OCI-LY1 (cell line): ENCODE measurements around the gene MLLT1.

Experiments used
- EZH2 ChIP-seq: fragments of 200-600 bp; sonication (generic), shearing (Covaris generic); IDR thresholded peaks from 2 replicates; pipeline ENCODE4 v1.8.0; 2017; ENCODE audit warnings: borderline replicate concordance, mixed run types, mild to moderate bottlenecking, antibody characterized with exemption, low read length, moderate library complexity, mixed read lengths
- TF ChIP-seq, protein P1 (sequence below): fragments of 200-600 bp; sonication (generic), shearing (Covaris generic); IDR thresholded peaks from 2 replicates; pipeline ENCODE4 v1.5.1; 2017; ENCODE audit warnings: mild to moderate bottlenecking, antibody characterized with exemption, low read length, moderate library complexity, mixed read lengths

GRCh38 chr19:6260912-6261650, 18.7 kb downstream of the MLLT1 start:
- TF ChIP-seq, protein P1, sequence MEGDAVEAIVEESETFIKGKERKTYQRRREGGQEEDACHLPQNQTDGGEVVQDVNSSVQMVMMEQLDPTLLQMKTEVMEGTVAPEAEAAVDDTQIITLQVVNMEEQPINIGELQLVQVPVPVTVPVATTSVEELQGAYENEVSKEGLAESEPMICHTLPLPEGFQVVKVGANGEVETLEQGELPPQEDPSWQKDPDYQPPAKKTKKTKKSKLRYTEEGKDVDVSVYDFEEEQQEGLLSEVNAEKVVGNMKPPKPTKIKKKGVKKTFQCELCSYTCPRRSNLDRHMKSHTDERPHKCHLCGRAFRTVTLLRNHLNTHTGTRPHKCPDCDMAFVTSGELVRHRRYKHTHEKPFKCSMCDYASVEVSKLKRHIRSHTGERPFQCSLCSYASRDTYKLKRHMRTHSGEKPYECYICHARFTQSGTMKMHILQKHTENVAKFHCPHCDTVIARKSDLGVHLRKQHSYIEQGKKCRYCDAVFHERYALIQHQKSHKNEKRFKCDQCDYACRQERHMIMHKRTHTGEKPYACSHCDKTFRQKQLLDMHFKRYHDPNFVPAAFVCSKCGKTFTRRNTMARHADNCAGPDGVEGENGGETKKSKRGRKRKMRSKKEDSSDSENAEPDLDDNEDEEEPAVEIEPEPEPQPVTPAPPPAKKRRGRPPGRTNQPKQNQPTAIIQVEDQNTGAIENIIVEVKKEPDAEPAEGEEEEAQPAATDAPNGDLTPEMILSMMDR: peak; percentile 61
- TF ChIP-seq EZH2: no peak
